Measurements from ENCODE around the gene ABCC11.

ABCC11 gene

DNA sequence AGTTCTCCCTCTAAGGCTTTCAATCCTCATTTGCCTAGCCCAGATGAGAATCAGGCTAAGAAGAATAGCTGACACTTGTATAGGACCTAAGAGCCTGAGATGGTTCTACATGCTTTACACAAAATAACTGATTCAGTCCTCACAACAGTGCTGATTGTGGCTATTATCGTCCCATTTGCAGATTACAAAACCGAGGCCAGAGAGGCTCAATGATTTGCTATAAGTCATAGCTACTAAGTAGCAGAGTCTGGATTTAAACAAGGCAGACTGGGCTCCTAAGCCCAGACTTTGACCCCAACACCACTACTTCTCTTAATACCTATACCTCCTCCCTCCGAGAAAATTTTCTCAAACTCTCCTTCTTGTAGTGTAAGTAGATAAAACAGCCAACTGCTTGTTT is 114.6 kb downstream of the ABCC11 start:
- DNase-seq (ENCODE audit: low read depth, low spot score): no peak

GRCh38 chr16:48131201-48131935 is 116.0 kb downstream of the ABCC11 start:
- DNase-seq (ENCODE audit: low read depth, low spot score): no peak

GRCh38 chr16:48129926-48130325 is 117.4 kb downstream of the ABCC11 start:
- DNase-seq (ENCODE audit: low read depth, low spot score): no peak

DNA sequence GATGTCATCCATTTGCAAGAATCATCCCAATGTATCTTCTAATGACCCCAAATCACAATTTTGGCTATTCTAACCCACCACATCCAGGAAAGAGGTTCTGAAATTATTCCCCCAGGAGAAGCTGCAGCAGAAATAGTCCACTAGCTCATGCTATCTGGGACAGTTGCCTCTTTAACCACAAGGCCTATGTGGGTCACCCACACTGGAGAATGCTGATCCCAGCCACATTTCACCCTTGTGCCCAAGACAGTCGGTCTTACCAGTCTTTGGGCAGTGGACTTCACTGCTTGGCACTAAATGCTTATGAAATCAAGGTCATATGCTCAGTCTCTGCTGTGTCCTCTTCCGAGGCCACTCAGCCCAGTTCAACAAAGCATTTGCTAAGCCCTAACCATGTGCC is 118.6 kb downstream of the ABCC11 start:
- DNase-seq (ENCODE audit: low read depth, low spot score): no peak

DNA sequence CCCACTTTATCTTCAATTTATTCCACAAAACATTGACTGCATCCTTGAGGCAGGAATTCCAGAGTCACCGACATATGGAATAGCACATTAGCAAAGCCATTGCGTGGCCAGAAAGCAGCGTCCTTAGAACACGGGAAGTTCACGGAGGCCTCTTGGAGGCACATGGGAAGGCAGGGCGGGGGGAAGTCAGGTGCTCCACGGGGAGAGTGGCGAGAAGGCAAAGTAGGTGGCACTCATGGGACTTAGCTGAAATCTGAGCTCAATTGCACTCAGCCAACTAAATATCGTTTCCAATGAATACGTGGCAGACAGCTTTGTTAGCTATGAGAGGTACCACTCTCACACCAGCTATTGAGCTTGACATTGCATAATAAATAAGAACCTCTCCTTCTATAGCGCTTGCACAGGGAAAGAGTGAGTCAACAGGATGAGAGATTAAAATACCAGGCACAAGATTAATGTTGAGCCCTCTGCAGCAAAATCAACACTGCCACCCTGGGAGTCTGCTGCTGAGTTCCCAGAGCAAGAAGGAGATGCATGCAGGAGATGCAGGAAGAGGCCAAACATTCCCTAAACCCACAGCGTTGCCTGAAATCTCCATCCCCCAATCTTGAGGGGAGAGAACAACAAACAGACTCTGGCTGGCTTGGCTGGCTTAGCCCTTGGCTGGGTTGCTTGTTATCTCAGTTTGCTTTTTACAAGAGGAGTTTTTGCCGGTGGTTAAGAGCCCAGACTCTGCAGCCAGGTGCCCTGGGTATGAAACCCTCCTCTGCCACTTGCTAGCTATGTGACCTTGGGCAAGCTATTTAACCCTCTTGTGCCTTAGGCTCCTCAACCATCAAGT is 120.3 kb downstream of the ABCC11 start:
- DNase-seq (ENCODE audit: low read depth, low spot score): peak; percentile 96

DNA sequence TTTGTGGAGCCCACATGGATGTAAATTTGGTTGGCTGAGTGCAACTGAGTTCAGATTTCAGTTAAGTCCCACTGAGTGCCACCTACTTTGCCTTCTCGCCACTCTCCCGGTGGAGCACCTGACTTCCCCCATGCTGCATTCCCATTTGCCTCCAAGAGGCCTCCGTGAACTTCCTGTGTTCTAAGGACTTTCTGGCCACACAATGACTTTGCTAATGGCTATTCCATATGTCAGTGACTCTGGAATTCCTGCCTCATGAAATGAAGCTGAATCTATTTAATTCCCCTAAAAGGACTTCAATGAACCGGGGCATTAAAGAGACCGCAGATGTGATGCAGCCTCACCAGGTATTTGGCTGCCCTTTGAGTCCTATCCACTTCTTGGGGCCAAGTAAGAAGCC is 121.5 kb downstream of the ABCC11 start:
- no peak for DNase-seq (ENCODE audit: low read depth, low spot score)

DNA sequence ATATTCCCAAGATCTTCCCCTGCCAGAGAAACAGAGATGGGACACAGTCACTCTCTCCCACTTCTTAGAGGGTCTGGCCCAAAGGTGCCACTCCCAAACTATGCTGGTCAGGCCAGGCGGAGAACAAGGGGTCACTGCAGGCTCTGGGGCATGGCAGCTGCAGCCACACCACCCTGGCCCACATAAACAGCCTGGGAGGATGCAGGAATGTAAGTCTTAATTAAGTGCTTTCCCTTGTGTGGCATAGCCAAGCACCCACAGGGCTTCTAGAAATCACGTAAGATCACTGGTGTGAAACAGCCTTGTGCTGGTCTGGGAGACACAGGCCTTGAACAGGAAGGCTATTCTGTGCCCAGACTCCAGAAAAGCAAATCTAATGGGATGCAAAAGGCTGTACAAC is 123.1 kb downstream of the ABCC11 start:
- DNase-seq (ENCODE audit: low read depth, low spot score): no peak

GRCh38 chr16:48123104-48123788 is 124.1 kb downstream of the ABCC11 start:
- DNase-seq (ENCODE audit: low read depth, low spot score): peak; percentile 86

- DNase-seq (ENCODE audit: low read depth, low spot score): no peak
Measured at GRCh38 chr16:48121276-48121675, 126.1 kb downstream of the ABCC11 start.

DNA sequence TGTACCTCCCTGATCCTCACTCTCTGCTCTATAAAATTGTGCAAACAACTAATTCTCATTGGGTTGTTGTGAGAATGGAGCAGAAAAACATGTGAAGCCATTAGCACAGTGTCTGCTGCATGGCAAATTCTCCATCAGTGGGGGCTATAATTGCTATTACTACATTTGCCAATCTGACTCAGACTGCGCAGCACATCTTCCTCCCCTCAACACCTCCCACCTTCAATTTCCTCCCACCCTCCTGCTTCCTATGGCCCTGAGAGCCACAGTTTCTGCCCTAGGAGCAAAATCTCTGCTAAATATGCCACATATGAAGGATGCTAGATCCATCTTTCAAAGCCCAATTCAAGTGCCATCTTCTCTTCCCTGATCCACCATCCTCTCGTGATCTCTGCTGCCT is 128.5 kb downstream of the ABCC11 start:
- DNase-seq (ENCODE audit: low read depth, low spot score): no peak

DNA sequence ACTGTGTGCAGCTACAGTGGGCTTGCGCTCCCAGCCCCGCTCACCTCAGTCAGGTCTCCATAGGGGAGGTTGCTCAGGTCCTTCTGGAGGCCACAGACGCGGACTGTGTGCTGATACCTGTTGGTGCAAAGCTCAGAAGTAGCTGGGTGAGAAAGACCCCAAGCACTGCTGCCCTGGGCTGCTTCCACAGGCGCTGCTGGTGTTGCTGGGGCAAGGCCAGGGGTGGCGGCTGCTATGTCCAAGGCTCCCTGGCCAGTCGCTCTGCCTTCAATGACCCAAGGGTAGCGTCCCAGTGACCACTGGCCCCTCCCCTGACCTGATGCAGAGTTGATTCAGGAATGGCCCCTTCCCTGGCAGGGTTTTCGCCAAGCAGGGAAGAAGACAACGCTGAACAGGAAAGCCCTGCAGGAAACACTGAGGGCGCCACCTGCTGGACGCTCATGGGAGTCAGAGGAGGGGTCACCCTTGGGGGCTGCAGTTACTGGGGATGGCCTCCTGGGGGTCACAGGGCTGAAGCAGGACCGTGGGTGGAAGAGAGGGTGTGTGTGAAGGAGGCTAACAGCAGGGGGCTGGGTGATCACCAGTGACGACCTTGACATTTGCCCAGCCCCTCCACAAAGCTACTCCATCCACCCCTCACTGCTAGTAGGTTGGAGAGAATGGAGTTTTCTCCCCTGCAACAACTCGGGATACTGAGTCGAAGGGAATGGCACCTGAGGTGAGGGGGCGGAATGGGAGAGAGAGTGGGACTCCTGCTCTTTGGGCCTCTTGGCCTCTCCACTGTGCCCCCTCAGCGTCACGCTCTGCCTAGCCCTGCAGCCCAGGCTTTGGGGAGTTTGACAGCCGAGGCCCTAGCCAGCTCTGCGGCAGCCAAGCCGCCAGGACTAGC is 129.9 kb downstream of the ABCC11 start:
- DNase-seq (ENCODE audit: low read depth, low spot score): no peak

Data from brain pericyte (primary cell).